Kidney (tissue), 14 donors: ENCODE data around the gene KDELR3. TPM values are rescaled to one million over a fixed set of nuclear protein-coding genes. Genes with fewer than 3 reads are reported as not detected.

Experiments
- DNase-seq, 5 donors: peaks; one replicate each; pipeline ENCODE4 v3.0.0-alpha.2; 2013 to 2020
- FAIRE-seq: peaks from 2 replicates; lab custom pipeline; 2012; peaks lifted over from hg19 to GRCh38; lab: Jason Lieb, UNC
- H3K27ac ChIP-seq, 2 donors: one replicate each; pipeline ENCODE4 v1.7.0; 2013; ENCODE audit warnings: low read depth in 2 of 2, low read length in 2 of 2, inconsistent platforms in 1 of 2
- H3K27me3 ChIP-seq: one replicate; pipeline ENCODE4 v1.7.1; 2013; ENCODE audit warnings: low read length, inconsistent platforms; ENCODE audit not compliant: control insufficient read depth, insufficient read depth
- H3K36me3 ChIP-seq, 3 donors: one replicate each; pipeline versions ENCODE4 v1.7.0 to v1.7.1; 2013; ENCODE audit warnings: low read length in 3 of 3, control low read depth in 1 of 3, inconsistent platforms in 1 of 3; ENCODE audit not compliant: insufficient read depth in 3 of 3, control insufficient read depth in 2 of 3
- H3K4me1 ChIP-seq, 3 donors: one replicate each; pipeline versions ENCODE4 v1.7.0 to v1.7.1; 2013; ENCODE audit warnings: low read length in 3 of 3, inconsistent platforms in 1 of 3, low read depth in 1 of 3; ENCODE audit not compliant: control insufficient read depth in 2 of 3, insufficient read depth in 2 of 3
- H3K4me3 ChIP-seq, 3 donors: one replicate each; pipeline versions ENCODE4 v1.7.0 to v1.8.1; 2013; ENCODE audit warnings: low read length in 3 of 3, control low read depth in 1 of 3, inconsistent platforms in 1 of 3
- H3K9ac ChIP-seq, 3 donors: one replicate each; pipeline versions ENCODE4 v1.7.0 to v1.7.1; 2013; ENCODE audit warnings: low read length in 3 of 3, control low read depth in 1 of 3, inconsistent platforms in 1 of 3
- H3K9me3 ChIP-seq, 3 donors: one replicate each; pipeline versions ENCODE4 v1.7.0 to v1.7.1; 2013; ENCODE audit warnings: low read length in 3 of 3, control low read depth in 1 of 3, inconsistent platforms in 1 of 3; ENCODE audit not compliant: control insufficient read depth in 2 of 3, insufficient read depth in 1 of 3
- CTCF ChIP-seq: IDR thresholded peaks from 3 replicates; pipeline ENCODE4 v1.5.1; 2012; ENCODE audit warnings: mild to moderate bottlenecking, moderate library complexity, borderline replicate concordance; ENCODE audit not compliant: insufficient read depth; ENCODE audit errors: extremely low read depth
- intact Hi-C: fragments of 100-400 bp; cut with DNase I; formaldehyde crosslinking; loops from one replicate; pipeline ENCODE4 v1.11.1; 2022
- polyA plus RNA-seq: library from polyadenylated mRNA; stranded (reverse); fragments of 350-450 nt; fragmentation: Illumina TruSeq; extraction: RNeasy Lipid Tissue Mini Kit (QIAGEN cat#74804); gene quantifications from one replicate; pipeline ENCODE4 v1.2.3, GENCODE V29; 2014; ENCODE audit warnings: low read depth, low replicate concordance; ENCODE audit not compliant: insufficient read depth
- total RNA-seq: library from RNA; stranded (reverse); fragmentation: NEBNext Ultra II Directional; extraction: Animal tissue kit (Norgen Biotek cat#: 25700); gene quantifications from one replicate; pipeline ENCODE4 v1.2.1, GENCODE V29; 2021
- donor health status: control.
- donor health status: control.
- donor health status: control.
- donor health status: control.
- donor health status: control.
- donor health status: DM: yes; HTN: yes; CAD: no.
- donor health status: Normal renal cell carcinoma (clear cell type).

The KDELR3 gene
- total and polyA plus RNA-seq, 2 donors from 2014 or later = 11.4 to 16.7 TPM

- Histone ChIP-seq H3K4me1 (peaks cover 0 to 3% (median 0%) of the 10 kb centered on the region in 3 donors), H3K9ac (no peak overlapping the region), H3K27me3 (no peaks in the 10 kb centered on the region), H3K9me3 (no peaks in the 10 kb centered on the region), H3K4me3 (no peak overlapping the region), H3K27ac (no peak overlapping the region), H3K36me3 (peaks cover 21 to 55% (median 47%) of the 10 kb centered on the region in 3 donors)
- intact Hi-C loops = no loop called here
- DNase-seq (peak in 1 of 5 donors; percentile 61), FAIRE-seq (no peak)
- no peak for TF ChIP-seq CTCF
Measured at GRCh38 chr22:38481871-38482332, 14.0 kb downstream of the KDELR3 start.

GRCh38 chr22:38482662-38483308 is 14.9 kb downstream of the KDELR3 start:
- intact Hi-C loops = no loop called here
- Histone ChIP-seq H3K9me3 (no peaks in the 10 kb centered on the region), H3K9ac (no peak overlapping the region), H3K4me3 (no peak overlapping the region), H3K36me3 (peaks cover 22 to 60% (median 52%) of the 10 kb centered on the region in 3 donors), H3K27me3 (no peaks in the 10 kb centered on the region), H3K27ac (no peak overlapping the region), H3K4me1 (peaks cover 0 to 4% (median 0%) of the 10 kb centered on the region in 3 donors)
- FAIRE-seq (no peak), DNase-seq (no peak)
- no peak for TF ChIP-seq CTCF

GRCh38 chr22:38484244-38484643 is 16.3 kb downstream of the KDELR3 start:
- Histone ChIP-seq H3K27ac (no peak overlapping the region), H3K9me3 (no peaks in the 10 kb centered on the region), H3K4me1 (peaks cover 0 to 6% (median 0%) of the 10 kb centered on the region in 3 donors), H3K27me3 (no peaks in the 10 kb centered on the region), H3K36me3 (peaks cover 32 to 73% (median 62%) of the 10 kb centered on the region in 3 donors), H3K9ac (no peak overlapping the region), H3K4me3 (no peak overlapping the region)
- FAIRE-seq (no peak), DNase-seq (no peak)
- no peak for TF ChIP-seq CTCF
- intact Hi-C loops = no loop called here
